Endodermal cell (in vitro differentiated cells): ENCODE data around the gene AKT1S1. TPM values are rescaled to one million over a fixed set of nuclear protein-coding genes. Genes with fewer than 3 reads are reported as not detected.

Source experiments
- DNase-seq: peaks from one replicate; pipeline ENCODE4 v3.0.0-alpha.2; 2017
- H3K27ac ChIP-seq: 2 replicates; pipeline ENCODE4 v1.5.1; 2013; ENCODE audit warnings: mild to moderate bottlenecking, low read depth, low read length, moderate library complexity
- H3K27me3 ChIP-seq: 2 replicates; pipeline ENCODE4 v1.6.1; 2013; ENCODE audit warnings: mild to moderate bottlenecking, low read length, moderate library complexity; ENCODE audit not compliant: insufficient read depth, control insufficient read depth, poor library complexity, severe bottlenecking
- H3K36me3 ChIP-seq: 2 replicates; pipeline ENCODE4 v1.7.0; 2013; ENCODE audit warnings: mild to moderate bottlenecking, low read length, moderate library complexity; ENCODE audit not compliant: control insufficient read depth, insufficient read depth
- H3K4me1 ChIP-seq: one replicate; pipeline ENCODE4 v1.7.0; 2013; ENCODE audit warnings: low read length; ENCODE audit not compliant: control insufficient read depth, insufficient read depth
- H3K4me3 ChIP-seq: 2 replicates; pipeline ENCODE4 v1.5.1; 2013; ENCODE audit warnings: mild to moderate bottlenecking, low read length, moderate library complexity
- H3K9ac ChIP-seq: 2 replicates; pipeline ENCODE4 v1.6.1; 2013; ENCODE audit warnings: mild to moderate bottlenecking, low read length, moderate library complexity; ENCODE audit not compliant: poor library complexity, severe bottlenecking; ENCODE audit errors: extremely low read depth
- H3K9me3 ChIP-seq: 2 replicates; pipeline ENCODE4 v1.6.1; 2013; ENCODE audit warnings: mild to moderate bottlenecking, low read length, moderate library complexity; ENCODE audit not compliant: control insufficient read depth
- H3K27ac Mint-ChIP-seq: 2 replicates; pipeline ENCODE4 v1.8.0; 2020; ENCODE audit warnings: mixed read lengths
- H3K27me3 Mint-ChIP-seq: 2 replicates; pipeline ENCODE4 v1.8.0; 2021; ENCODE audit warnings: mild to moderate bottlenecking, mixed read lengths; ENCODE audit not compliant: insufficient read depth
- H3K36me3 Mint-ChIP-seq: 2 replicates; pipeline ENCODE4 v1.8.0; 2020; ENCODE audit warnings: low read depth, mixed read lengths
- H3K4me1 Mint-ChIP-seq: 2 replicates; pipeline ENCODE4 v1.8.0; 2020; ENCODE audit warnings: mixed read lengths
- H3K4me3 Mint-ChIP-seq: 2 replicates; pipeline ENCODE4 v1.8.0; 2020; ENCODE audit warnings: mild to moderate bottlenecking, moderate library complexity, mixed read lengths
- H3K9me3 Mint-ChIP-seq: 2 replicates; pipeline ENCODE4 v1.8.0; 2020; ENCODE audit warnings: mild to moderate bottlenecking, mixed read lengths
- CTCF ChIP-seq: fragments of 200-600 bp; sonication (generic); conservative IDR thresholded peaks from 2 replicates; pipeline ENCODE4 v1.5.0; 2021; ENCODE audit warnings: antibody characterized with exemption, mild to moderate bottlenecking
- WGBS, 2 experiments: methylation state at CpG; one replicate each; pipeline versions ENCODE4 v1.1.5 to v1.1.7; 2013; ENCODE audit warnings: missing lambda C conversion rate in 2 of 2, mixed read lengths in 1 of 2; ENCODE audit not compliant: insufficient coverage in 1 of 2, insufficient read length in 1 of 2; 5-methylcytosine and 5-hydroxymethylcytosine counted together
- total RNA-seq, 2 donors: library from RNA; stranded (reverse); fragmentation: NEBNext Ultra II Directional in 1 of 2; extraction: Animal tissue kit (Norgen Biotek cat#: 25700) in 1 of 2; gene quantifications; 2 replicates in 1 of 2; 3 replicates in 1 of 2; pipeline ENCODE4 v1.2.1, GENCODE V29; 2021

Gene AKT1S1
- total RNA-seq, 2 donors from 2014 or later, result 41.3 to 47.0 TPM

GRCh38 chr19:49877879-49878743, 956 bp upstream of the AKT1S1 start:
- Mint-ChIP-seq H3K4me3 (no peak overlapping the region), H3K27me3 (no peaks in the 10 kb centered on the region)
- 9 to 12% methylated on average over 20 to 39 of the region's 41 CpGs for WGBS, 2 experiments

GRCh38 chr19:49876422-49877019, 634 bp downstream of the AKT1S1 start:
- TF ChIP-seq CTCF, result no peak
- no peaks in the 10 kb centered on the region for H3K9me3 ChIP-seq
- Mint-ChIP-seq H3K4me3 (no peak overlapping the region), H3K36me3 (peaks cover 35% of the 10 kb centered on the region), H3K4me1 (peaks cover 5% of the 10 kb centered on the region), H3K9me3 (no peaks in the 10 kb centered on the region), H3K27ac (no peak overlapping the region), H3K27me3 (no peaks in the 10 kb centered on the region)
- DNase-seq, result peak; percentile 99
- no peaks in the 10 kb centered on the region for H3K4me1 ChIP-seq
- H3K36me3 ChIP-seq, result peaks cover 26% of the 10 kb centered on the region
- peak overlapping the region; percentile 93 for H3K9ac ChIP-seq
- WGBS, 2 experiments, result 0% methylated on average over 13 to 46 of the region's 46 CpGs
- H3K27ac ChIP-seq, result peak overlapping the region; percentile 96
- H3K27me3 ChIP-seq, result no peaks in the 10 kb centered on the region
- H3K4me3 ChIP-seq, result peak overlapping the region; percentile 96

More at GRCh38 chr19:49877879-49878743, 956 bp upstream of the AKT1S1 start:
- no peak for TF ChIP-seq CTCF
- Histone ChIP-seq H3K9me3 (no peaks in the 10 kb centered on the region), H3K27ac (peak overlapping the region; percentile 96), H3K9ac (peak overlapping the region; percentile 93), H3K36me3 (peaks cover 38% of the 10 kb centered on the region), H3K4me1 (no peaks in the 10 kb centered on the region), H3K27me3 (no peaks in the 10 kb centered on the region), H3K4me3 (peak overlapping the region; percentile 96)
- Mint-ChIP-seq H3K27ac (no peak overlapping the region), H3K4me1 (peaks cover 5% of the 10 kb centered on the region), H3K36me3 (peaks cover 45% of the 10 kb centered on the region), H3K9me3 (no peaks in the 10 kb centered on the region)
- DNase-seq, result peak; percentile 99

- H3K27ac Mint-ChIP-seq, result no peak overlapping the region
- H3K27me3 Mint-ChIP-seq, result no peaks in the 10 kb centered on the region
- H3K9ac ChIP-seq, result peak overlapping the region; percentile 93
- H3K36me3 Mint-ChIP-seq, result peaks cover 29% of the 10 kb centered on the region
- TF ChIP-seq CTCF, result no peak
- 0 to 3% methylated on average over 13 to 28 of the region's 28 CpGs for WGBS, 2 experiments
- H3K27ac ChIP-seq, result peak overlapping the region; percentile 61
- H3K4me3 ChIP-seq, result peak overlapping the region; percentile 96
- no peak overlapping the region for H3K4me3 Mint-ChIP-seq
- H3K4me1 Mint-ChIP-seq, result peaks cover 5% of the 10 kb centered on the region
- H3K36me3 ChIP-seq, result peaks cover 24% of the 10 kb centered on the region
- no peaks in the 10 kb centered on the region for H3K27me3 ChIP-seq
- H3K9me3 ChIP-seq, result no peaks in the 10 kb centered on the region
- no peaks in the 10 kb centered on the region for H3K4me1 ChIP-seq
- DNase-seq, result peak; percentile 84
- no peaks in the 10 kb centered on the region for H3K9me3 Mint-ChIP-seq
These were observed 1.2 kb downstream of the AKT1S1 start for GRCh38 chr19:49875857-49876421.
